Measurements from ENCODE around the gene TTC23. TPM values are rescaled to one million over a fixed set of nuclear protein-coding genes. Genes with fewer than 3 reads are reported as not detected.
A peak's percentile ranks its signal among the peaks of the same experiment; 100 is the strongest.

TTC23 gene
- total RNA-seq (2014; rRNA removed; shearing (Covaris generic); ENCODE audit: low replicate concordance), result 18.1 and 34.1 TPM in 2 replicates

- peak; percentile 83 for DNase-seq (ENCODE audit: low read depth)
- in situ Hi-C loops (cut with HindIII; ENCODE audit: low pct_unique_long_range_greater_than_20kb, low sequenced_read_pairs), result no loop called here
Observed at GRCh38 chr15:99249270-99249841, at the start of gene TTC23. TSS of gene TTC23 (minus strand) at chr15:99249581. CDS start at chr15:99228712, 20,869 bp downstream.

GRCh38 chr15:99296386-99296785 is 47.0 kb upstream of the TTC23 start:
- no peak for DNase-seq (ENCODE audit: low read depth)
- in situ Hi-C loops (cut with HindIII; ENCODE audit: low pct_unique_long_range_greater_than_20kb, low sequenced_read_pairs), result no loop called here

- no peak for DNase-seq (ENCODE audit: low read depth)
- in situ Hi-C loops (cut with HindIII; ENCODE audit: low pct_unique_long_range_greater_than_20kb, low sequenced_read_pairs), result no loop called here
Observed at GRCh38 chr15:99295840-99296239, 46.5 kb upstream of the TTC23 start.

- in situ Hi-C loops (cut with HindIII; ENCODE audit: low pct_unique_long_range_greater_than_20kb, low sequenced_read_pairs), result no loop called here
- no peak for DNase-seq (ENCODE audit: low read depth)
Observed at GRCh38 chr15:99291643-99292042, 42.3 kb upstream of the TTC23 start.

- no peak for DNase-seq (ENCODE audit: low read depth)
- in situ Hi-C loops (cut with HindIII; ENCODE audit: low pct_unique_long_range_greater_than_20kb, low sequenced_read_pairs), result no loop called here
Observed at GRCh38 chr15:99283717-99284116, 34.3 kb upstream of the TTC23 start.

GRCh38 chr15:99282586-99282985 is 33.2 kb upstream of the TTC23 start:
- no peak for DNase-seq (ENCODE audit: low read depth)
- in situ Hi-C loops (cut with HindIII; ENCODE audit: low pct_unique_long_range_greater_than_20kb, low sequenced_read_pairs), result no loop called here

- in situ Hi-C loops (cut with HindIII; ENCODE audit: low pct_unique_long_range_greater_than_20kb, low sequenced_read_pairs), result no loop called here
Observed at GRCh38 chr15:99282121-99282520, 32.7 kb upstream of the TTC23 start.

GRCh38 chr15:99279827-99280226 is 30.4 kb upstream of the TTC23 start:
- in situ Hi-C loops (cut with HindIII; ENCODE audit: low pct_unique_long_range_greater_than_20kb, low sequenced_read_pairs), result no loop called here
- no peak for DNase-seq (ENCODE audit: low read depth)

More at GRCh38 chr15:99282121-99282520, 32.7 kb upstream of the TTC23 start:
- no peak for DNase-seq (ENCODE audit: low read depth)

GRCh38 chr15:99279290-99279689 is 29.9 kb upstream of the TTC23 start:
- in situ Hi-C loops (cut with HindIII; ENCODE audit: low pct_unique_long_range_greater_than_20kb, low sequenced_read_pairs), result no loop called here
- no peak for DNase-seq (ENCODE audit: low read depth)

- DNase-seq (ENCODE audit: low read depth), result no peak
- in situ Hi-C loops (cut with HindIII; ENCODE audit: low pct_unique_long_range_greater_than_20kb, low sequenced_read_pairs), result no loop called here
Observed at GRCh38 chr15:99275525-99276128, 26.2 kb upstream of the TTC23 start.

GRCh38 chr15:99275061-99275460 is 25.7 kb upstream of the TTC23 start:
- in situ Hi-C loops (cut with HindIII; ENCODE audit: low pct_unique_long_range_greater_than_20kb, low sequenced_read_pairs), result no loop called here
- DNase-seq (ENCODE audit: low read depth), result no peak

GRCh38 chr15:99273801-99274200 is 24.4 kb upstream of the TTC23 start:
- in situ Hi-C loops (cut with HindIII; ENCODE audit: low pct_unique_long_range_greater_than_20kb, low sequenced_read_pairs), result no loop called here

GRCh38 chr15:99268431-99268830 is 19.1 kb upstream of the TTC23 start:
- in situ Hi-C loops (cut with HindIII; ENCODE audit: low pct_unique_long_range_greater_than_20kb, low sequenced_read_pairs), result no loop called here
- no peak for DNase-seq (ENCODE audit: low read depth)

More at GRCh38 chr15:99273801-99274200, 24.4 kb upstream of the TTC23 start:
- no peak for DNase-seq (ENCODE audit: low read depth)

GRCh38 chr15:99267957-99268356 is 18.6 kb upstream of the TTC23 start:
- in situ Hi-C loops (cut with HindIII; ENCODE audit: low pct_unique_long_range_greater_than_20kb, low sequenced_read_pairs), result no loop called here
- DNase-seq (ENCODE audit: low read depth), result no peak

- no peak for DNase-seq (ENCODE audit: low read depth)
- in situ Hi-C loops (cut with HindIII; ENCODE audit: low pct_unique_long_range_greater_than_20kb, low sequenced_read_pairs), result no loop called here
Observed at GRCh38 chr15:99265541-99266070, 16.2 kb upstream of the TTC23 start.

- DNase-seq (ENCODE audit: low read depth), result no peak
- in situ Hi-C loops (cut with HindIII; ENCODE audit: low pct_unique_long_range_greater_than_20kb, low sequenced_read_pairs), result no loop called here
Observed at GRCh38 chr15:99264125-99264524, 14.7 kb upstream of the TTC23 start.

- DNase-seq (ENCODE audit: low read depth), result no peak
- in situ Hi-C loops (cut with HindIII; ENCODE audit: low pct_unique_long_range_greater_than_20kb, low sequenced_read_pairs), result no loop called here
Observed at GRCh38 chr15:99257107-99257750, 7.8 kb upstream of the TTC23 start.

- in situ Hi-C loops (cut with HindIII; ENCODE audit: low pct_unique_long_range_greater_than_20kb, low sequenced_read_pairs), result no loop called here
- DNase-seq (ENCODE audit: low read depth), result no peak
Observed at GRCh38 chr15:99253381-99254090, 4.2 kb upstream of the TTC23 start.

GRCh38 chr15:99252326-99252725 is 2.9 kb upstream of the TTC23 start:
- in situ Hi-C loops (cut with HindIII; ENCODE audit: low pct_unique_long_range_greater_than_20kb, low sequenced_read_pairs), result no loop called here

More at GRCh38 chr15:99252326-99252725, 2.9 kb upstream of the TTC23 start:
- DNase-seq (ENCODE audit: low read depth), result no peak

Data from Caki2 (cell line).